ENCODE data around the gene CDC27.
"Not testable (repeated sequence)": the region's sequence is repeated elsewhere in the genome, so short reads cannot be mapped to it uniquely, and the experiment has no call there.

The CDC27 gene

GRCh38 chr17:47135235-47135634 is 53.9 kb downstream of the CDC27 start:
- TF ChIP-seq, protein P1, sequence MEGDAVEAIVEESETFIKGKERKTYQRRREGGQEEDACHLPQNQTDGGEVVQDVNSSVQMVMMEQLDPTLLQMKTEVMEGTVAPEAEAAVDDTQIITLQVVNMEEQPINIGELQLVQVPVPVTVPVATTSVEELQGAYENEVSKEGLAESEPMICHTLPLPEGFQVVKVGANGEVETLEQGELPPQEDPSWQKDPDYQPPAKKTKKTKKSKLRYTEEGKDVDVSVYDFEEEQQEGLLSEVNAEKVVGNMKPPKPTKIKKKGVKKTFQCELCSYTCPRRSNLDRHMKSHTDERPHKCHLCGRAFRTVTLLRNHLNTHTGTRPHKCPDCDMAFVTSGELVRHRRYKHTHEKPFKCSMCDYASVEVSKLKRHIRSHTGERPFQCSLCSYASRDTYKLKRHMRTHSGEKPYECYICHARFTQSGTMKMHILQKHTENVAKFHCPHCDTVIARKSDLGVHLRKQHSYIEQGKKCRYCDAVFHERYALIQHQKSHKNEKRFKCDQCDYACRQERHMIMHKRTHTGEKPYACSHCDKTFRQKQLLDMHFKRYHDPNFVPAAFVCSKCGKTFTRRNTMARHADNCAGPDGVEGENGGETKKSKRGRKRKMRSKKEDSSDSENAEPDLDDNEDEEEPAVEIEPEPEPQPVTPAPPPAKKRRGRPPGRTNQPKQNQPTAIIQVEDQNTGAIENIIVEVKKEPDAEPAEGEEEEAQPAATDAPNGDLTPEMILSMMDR (IDR thresholded peaks at IDR 0.05): no peak
- Histone ChIP-seq H3K27ac (no peak overlapping the region), H3K4me3 (ENCODE audit: low read depth in 1 of 2, low read length in 1 of 2) (no peak overlapping the region), H3K27me3 (no peaks in the 10 kb centered on the region), H3K9me3 (no peaks in the 10 kb centered on the region), H3K36me3 (peaks cover 85% of the 10 kb centered on the region), H3K4me1 (ENCODE audit: control insufficient read depth in 1 of 2, insufficient read depth in 1 of 2, low read depth in 1 of 2, low read length in 1 of 2) (no peaks in the 10 kb centered on the region)

GRCh38 chr17:47134354-47134753 is 54.7 kb downstream of the CDC27 start:
- not testable (repeated sequence) for H3K9me3 ChIP-seq; H3K27me3 ChIP-seq; H3K4me3 ChIP-seq (ENCODE audit: low read depth in 1 of 2, low read length in 1 of 2); H3K4me1 ChIP-seq (ENCODE audit: control insufficient read depth in 1 of 2, insufficient read depth in 1 of 2, low read depth in 1 of 2, low read length in 1 of 2); H3K27ac ChIP-seq
- peaks cover 84% of the 10 kb centered on the region for H3K36me3 ChIP-seq

- Histone ChIP-seq H3K4me1 (ENCODE audit: control insufficient read depth in 1 of 2, insufficient read depth in 1 of 2, low read depth in 1 of 2, low read length in 1 of 2) (no peaks in the 10 kb centered on the region), H3K36me3 (peaks cover 85% of the 10 kb centered on the region), H3K4me3 (ENCODE audit: low read depth in 1 of 2, low read length in 1 of 2) (no peak overlapping the region), H3K27me3 (no peaks in the 10 kb centered on the region), H3K9me3 (no peaks in the 10 kb centered on the region), H3K27ac (no peak overlapping the region)
- TF ChIP-seq, protein P1 (IDR thresholded peaks at IDR 0.05): no peak
Observed at GRCh38 chr17:47131761-47132160, 57.3 kb downstream of the CDC27 start.

GRCh38 chr17:47126835-47127234 is 62.3 kb downstream of the CDC27 start:
- H3K27me3 ChIP-seq; H3K4me1 ChIP-seq (ENCODE audit: control insufficient read depth in 1 of 2, insufficient read depth in 1 of 2, low read depth in 1 of 2, low read length in 1 of 2); H3K4me3 ChIP-seq (ENCODE audit: low read depth in 1 of 2, low read length in 1 of 2); H3K27ac ChIP-seq; H3K9me3 ChIP-seq: not testable (repeated sequence)
- peaks cover 92% of the 10 kb centered on the region for H3K36me3 ChIP-seq

- H3K27ac ChIP-seq; H3K9me3 ChIP-seq; H3K4me3 ChIP-seq (ENCODE audit: low read depth in 1 of 2, low read length in 1 of 2); H3K27me3 ChIP-seq; H3K4me1 ChIP-seq (ENCODE audit: control insufficient read depth in 1 of 2, insufficient read depth in 1 of 2, low read depth in 1 of 2, low read length in 1 of 2): not testable (repeated sequence)
- peaks cover 93% of the 10 kb centered on the region for H3K36me3 ChIP-seq
Observed at GRCh38 chr17:47123262-47123661, 65.8 kb downstream of the CDC27 start.

GRCh38 chr17:47120521-47121095 is 68.5 kb downstream of the CDC27 start:
- Histone ChIP-seq H3K27ac (no peak overlapping the region), H3K36me3 (peaks cover 71% of the 10 kb centered on the region)
- TF ChIP-seq, protein P1 (IDR thresholded peaks at IDR 0.05): no peak

GRCh38 chr17:47119746-47120520 is 69.2 kb downstream of the CDC27 start:
- no peaks in the 10 kb centered on the region for H3K4me1 ChIP-seq (ENCODE audit: control insufficient read depth in 1 of 2, insufficient read depth in 1 of 2, low read depth in 1 of 2, low read length in 1 of 2)
- H3K36me3 ChIP-seq: peaks cover 66% of the 10 kb centered on the region
- no peaks in the 10 kb centered on the region for H3K9me3 ChIP-seq
- no peak overlapping the region for H3K4me3 ChIP-seq (ENCODE audit: low read depth in 1 of 2, low read length in 1 of 2)
- no peaks in the 10 kb centered on the region for H3K27me3 ChIP-seq
- TF ChIP-seq, protein P1 (IDR thresholded peaks at IDR 0.05): no peak
- no peak overlapping the region for H3K27ac ChIP-seq

More at GRCh38 chr17:47120521-47121095, 68.5 kb downstream of the CDC27 start:
- H3K9me3 ChIP-seq: no peaks in the 10 kb centered on the region
- H3K27me3 ChIP-seq: no peaks in the 10 kb centered on the region
- H3K4me1 ChIP-seq (ENCODE audit: control insufficient read depth in 1 of 2, insufficient read depth in 1 of 2, low read depth in 1 of 2, low read length in 1 of 2): no peaks in the 10 kb centered on the region
- H3K4me3 ChIP-seq (ENCODE audit: low read depth in 1 of 2, low read length in 1 of 2): no peak overlapping the region

Data from neutrophil (primary cell).